ENCODE measurements around the gene HECW1. TPM values are rescaled to one million over a fixed set of nuclear protein-coding genes. Genes with fewer than 3 reads are reported as not detected.

The HECW1 gene
- total RNA-seq, 1 donor from 2014 or later, result 0.11 TPM

DNA sequence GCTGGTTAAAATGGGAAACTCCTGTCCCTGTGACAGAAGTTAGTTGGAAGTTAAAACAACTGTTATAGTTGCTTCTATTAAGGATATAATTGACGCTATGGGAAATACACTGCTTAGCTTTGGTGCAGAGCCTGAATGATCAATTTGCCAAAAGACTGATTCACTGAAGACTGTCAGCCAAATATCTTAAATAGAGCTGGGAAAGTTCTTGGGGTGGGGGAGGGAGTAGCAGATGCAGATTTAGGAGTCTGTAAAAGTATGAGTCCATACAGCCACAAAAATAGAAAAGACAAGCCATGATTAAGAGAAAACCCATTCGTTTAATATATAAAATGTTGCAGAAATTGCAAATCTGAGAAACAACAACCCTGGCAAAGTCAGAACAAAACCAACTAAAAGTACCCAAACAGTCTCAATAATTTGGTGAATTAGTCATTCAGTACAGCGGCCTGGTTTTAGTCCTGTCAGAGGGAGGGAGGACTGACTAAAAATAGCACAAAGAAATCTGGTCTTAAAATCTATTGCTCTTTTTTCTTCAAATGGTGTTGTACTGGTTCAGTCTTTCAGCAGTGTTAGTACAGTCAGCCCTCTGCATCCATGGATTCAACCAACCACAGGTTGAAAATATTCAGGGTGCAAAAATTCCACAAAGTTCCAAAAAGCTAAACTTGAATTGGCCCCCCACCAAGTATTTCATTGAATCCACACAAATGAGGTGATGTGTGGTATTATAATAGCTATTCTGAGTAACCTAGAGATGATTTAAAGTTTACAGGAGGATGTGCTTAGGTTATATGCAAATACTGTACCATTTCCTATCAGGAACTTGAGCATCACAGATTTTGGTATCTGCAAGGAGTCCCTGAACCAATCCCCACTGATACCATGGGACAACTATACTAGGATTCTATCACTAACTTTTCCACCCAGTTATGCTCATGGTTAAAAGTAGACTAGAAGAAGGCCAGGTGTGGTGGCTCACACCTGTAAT, 500.4 kb downstream of the HECW1 start:
- H3K36me3 Mint-ChIP-seq, result peaks cover 44% of the 10 kb centered on the region
- H3K27me3 ChIP-seq, result no peaks in the 10 kb centered on the region
- no peaks in the 10 kb centered on the region for H3K36me3 ChIP-seq
- no peak overlapping the region for H3K4me3 Mint-ChIP-seq
- no peaks in the 10 kb centered on the region for H4K20me1 ChIP-seq (ENCODE audit: low read depth)
- no peaks in the 10 kb centered on the region for H3K79me2 ChIP-seq (ENCODE audit: low read depth)
- no peaks in the 10 kb centered on the region for H3K9me3 ChIP-seq (ENCODE audit: low read depth)
- no peak overlapping the region for H3K4me3 ChIP-seq
- H3F3A ChIP-seq (ENCODE audit: low read depth), result no peaks in the 10 kb centered on the region
- no peak overlapping the region for H2AFZ ChIP-seq (replicated peaks)
- peaks cover 5% of the 10 kb centered on the region for H3K27me3 Mint-ChIP-seq (ENCODE audit: insufficient read depth, low read depth)
- no peak overlapping the region for H3K27ac Mint-ChIP-seq
- peaks cover 4% of the 10 kb centered on the region for H3K4me1 ChIP-seq
- peaks cover 8% of the 10 kb centered on the region for H3K4me1 Mint-ChIP-seq
- H3K27ac ChIP-seq, result no peak overlapping the region
- DNase-seq (ENCODE audit: low spot score), result no peak
- no peak for TF ChIP-seq EZH2 (IDR thresholded peaks at IDR 0.05)
- no peak for TF ChIP-seq CTCF (IDR thresholded peaks at IDR 0.05)
- TF ChIP-seq EZH2phosphoT487 (IDR thresholded peaks at IDR 0.05), result no peak
- no peak overlapping the region for H3K4me2 ChIP-seq
- no peaks in the 10 kb centered on the region for H3K9me3 Mint-ChIP-seq
- no peak overlapping the region for H3K9ac ChIP-seq

Small RNA genes lying within 50 kb of the gene (microRNA-seq; reads per million reads assigned to microRNA genes)
- 0.54 reads per million for gene MIR3943

Small RNA genes lying within 50 kb of the gene (small RNA-seq; reads per million reads assigned to genes)
- gene MIR3943 (not detected), gene RF00019 (not detected), gene RNU6-575P (not detected), gene RNU7-35P (not detected)

Other genes with a start within 250 kb of the HECW1 start
- gene C7orf25, start 200.6 kb upstream of the HECW1 start, total RNA-seq (ENCODE audit: low replicate concordance), result 6.4 and 8.6 TPM in 2 replicates
- gene PSMA2, start 180.5 kb upstream of the HECW1 start, total RNA-seq (ENCODE audit: low replicate concordance), result 178 and 316 TPM in 2 replicates
- gene MRPL32, start 180.3 kb upstream of the HECW1 start, total RNA-seq (ENCODE audit: low replicate concordance), result 76.5 and 133 TPM in 2 replicates

All from neural progenitor cell (in vitro differentiated cells).